MM.1S (cell line): ENCODE data around the gene YTHDF1.

Source experiments
- EZH2 ChIP-seq: fragments of 300-600 bp; sonication (generic); optimal IDR thresholded peaks from 2 replicates; pipeline ENCODE3; 2017; ENCODE audit warnings: low read depth, mild to moderate bottlenecking, antibody characterized with exemption, low read length, mixed read lengths
- EZH2phosphoT487 ChIP-seq: fragments of 300-600 bp; sonication (generic); IDR thresholded peaks from 2 replicates; pipeline ENCODE4 v1.6.1; 2018; ENCODE audit warnings: antibody characterized with exemption, low read length
- TF ChIP-seq, protein P1 (sequence below): fragments of 300-600 bp; sonication (generic); IDR thresholded peaks from 2 replicates; pipeline ENCODE4 v1.5.1; 2016; ENCODE audit warnings: antibody characterized with exemption, low read length, mixed read lengths

DNA sequence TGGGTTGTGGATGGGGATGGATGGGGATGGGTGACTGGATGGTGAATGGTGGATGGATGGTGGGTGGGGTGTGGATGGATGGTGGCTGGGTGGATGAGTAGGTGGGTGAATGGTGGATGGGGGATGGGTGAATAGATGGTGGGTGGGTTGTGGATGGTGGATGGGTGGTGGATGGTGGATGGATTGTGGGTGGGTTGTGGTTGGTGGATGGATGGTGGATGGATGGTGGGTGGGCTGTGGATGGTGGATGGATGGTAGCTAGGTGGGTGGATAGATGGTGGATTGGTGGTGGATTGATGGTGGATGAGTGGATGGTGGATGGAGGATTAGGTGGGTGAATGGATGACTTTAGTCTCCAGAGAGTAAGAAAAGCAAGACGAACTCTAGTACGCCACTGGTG lies 57.6 kb downstream of the YTHDF1 start:
- TF ChIP-seq, protein P1, sequence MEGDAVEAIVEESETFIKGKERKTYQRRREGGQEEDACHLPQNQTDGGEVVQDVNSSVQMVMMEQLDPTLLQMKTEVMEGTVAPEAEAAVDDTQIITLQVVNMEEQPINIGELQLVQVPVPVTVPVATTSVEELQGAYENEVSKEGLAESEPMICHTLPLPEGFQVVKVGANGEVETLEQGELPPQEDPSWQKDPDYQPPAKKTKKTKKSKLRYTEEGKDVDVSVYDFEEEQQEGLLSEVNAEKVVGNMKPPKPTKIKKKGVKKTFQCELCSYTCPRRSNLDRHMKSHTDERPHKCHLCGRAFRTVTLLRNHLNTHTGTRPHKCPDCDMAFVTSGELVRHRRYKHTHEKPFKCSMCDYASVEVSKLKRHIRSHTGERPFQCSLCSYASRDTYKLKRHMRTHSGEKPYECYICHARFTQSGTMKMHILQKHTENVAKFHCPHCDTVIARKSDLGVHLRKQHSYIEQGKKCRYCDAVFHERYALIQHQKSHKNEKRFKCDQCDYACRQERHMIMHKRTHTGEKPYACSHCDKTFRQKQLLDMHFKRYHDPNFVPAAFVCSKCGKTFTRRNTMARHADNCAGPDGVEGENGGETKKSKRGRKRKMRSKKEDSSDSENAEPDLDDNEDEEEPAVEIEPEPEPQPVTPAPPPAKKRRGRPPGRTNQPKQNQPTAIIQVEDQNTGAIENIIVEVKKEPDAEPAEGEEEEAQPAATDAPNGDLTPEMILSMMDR, result no peak
- no peak for TF ChIP-seq EZH2
- TF ChIP-seq EZH2phosphoT487, result no peak
